HPDE6-E6E7 (cell line): Measurements from ENCODE around the gene GTPBP6.
"Not testable (repeated sequence)": the region's sequence is repeated elsewhere in the genome, so short reads cannot be mapped to it uniquely, and the experiment has no call there.

ENCODE experiments used
- DNase-seq: peaks from one replicate; pipeline ENCODE4 v3.0.0; 2011; ENCODE audit warnings: missing footprints; ENCODE audit errors: extremely low spot score

GTPBP6 gene

GRCh38 chrX:264634-265455 is 53.8 kb downstream of the GTPBP6 start:
- no peak for DNase-seq

- not testable (repeated sequence) for DNase-seq
Observed at GRCh38 chrX:264006-264405, 54.6 kb downstream of the GTPBP6 start.

- DNase-seq, result no peak
Observed at GRCh38 chrX:262381-262909, 56.2 kb downstream of the GTPBP6 start.

- no peak for DNase-seq
Observed at GRCh38 chrX:261919-262352, 56.7 kb downstream of the GTPBP6 start.

GRCh38 chrX:261167-261918 is 57.3 kb downstream of the GTPBP6 start:
- DNase-seq, result no peak

- no peak for DNase-seq
Observed at GRCh38 chrX:259692-260355, 58.8 kb downstream of the GTPBP6 start.

GRCh38 chrX:258291-259040 is 60.1 kb downstream of the GTPBP6 start:
- DNase-seq, result no peak

GRCh38 chrX:257681-258289 is 60.8 kb downstream of the GTPBP6 start:
- no peak for DNase-seq

GRCh38 chrX:257054-257453 is 61.5 kb downstream of the GTPBP6 start:
- DNase-seq, result not testable (repeated sequence)

GRCh38 chrX:255923-256331 is 62.7 kb downstream of the GTPBP6 start:
- DNase-seq, result no peak
